ENCODE measurements around the gene ENC1.

- TF ChIP-seq CTCF (IDR thresholded peaks at IDR 0.05) (no peak), POLR2A (IDR thresholded peaks at IDR 0.05) (no peak), POLR2AphosphoS5 (IDR thresholded peaks at IDR 0.05) (no peak), EP300 (IDR thresholded peaks at IDR 0.05) (no peak)
Measured at GRCh38 chr5:74660140-74660539, 19.6 kb upstream of the ENC1 start.
